Measurements from ENCODE around the gene TERT. TPM values are rescaled to one million over a fixed set of nuclear protein-coding genes. Genes with fewer than 3 reads are reported as not detected.
"Not testable (repeated sequence)": the region's sequence is repeated elsewhere in the genome, so short reads cannot be mapped to it uniquely, and the experiment has no call there.

Gene TERT
- total RNA-seq, 1 experiment from 2014 or later: 3.3 TPM

DNA sequence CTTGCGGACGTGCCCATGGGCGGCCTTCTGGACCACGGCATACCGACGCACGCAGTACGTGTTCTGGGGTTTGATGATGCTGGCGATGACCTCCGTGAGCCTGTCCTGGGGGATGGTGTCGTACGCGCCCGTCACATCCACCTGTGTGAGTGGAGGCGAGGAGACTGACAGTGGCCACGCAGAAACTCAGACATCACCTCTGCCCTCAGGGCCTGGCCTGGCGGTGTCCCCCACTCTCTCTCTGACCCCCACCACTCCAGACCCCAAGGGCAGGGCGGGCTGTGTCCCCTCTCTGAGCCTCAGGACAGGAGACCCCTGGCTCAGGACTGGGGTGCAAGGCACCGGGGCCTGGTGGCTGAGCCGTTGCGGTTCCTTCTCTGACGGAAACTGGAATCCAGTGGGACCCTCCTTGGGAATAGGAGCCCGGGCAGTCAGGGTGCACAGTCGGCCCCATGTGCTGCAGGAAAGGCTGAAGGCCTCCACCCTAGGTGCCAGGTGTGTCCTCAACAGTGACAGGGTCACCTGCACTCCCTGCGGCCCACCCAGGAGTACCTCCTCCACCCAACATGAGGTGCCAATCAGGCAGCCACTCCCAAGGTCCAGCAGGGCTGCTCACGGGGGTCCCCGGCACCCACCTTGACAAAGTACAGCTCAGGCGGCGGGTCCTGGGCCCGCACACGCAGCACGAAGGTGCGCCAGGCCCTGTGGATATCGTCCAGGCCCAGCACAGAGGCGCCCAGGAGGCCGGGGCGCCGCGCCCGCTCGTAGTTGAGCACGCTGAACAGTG lies 16.0 kb downstream of the TERT start:
- Histone ChIP-seq H3K9ac (ENCODE audit: low read length) (no peak overlapping the region), H4K20me1 (ENCODE audit: insufficient read depth, low read depth, low read length) (no peaks in the 10 kb centered on the region)

DNA sequence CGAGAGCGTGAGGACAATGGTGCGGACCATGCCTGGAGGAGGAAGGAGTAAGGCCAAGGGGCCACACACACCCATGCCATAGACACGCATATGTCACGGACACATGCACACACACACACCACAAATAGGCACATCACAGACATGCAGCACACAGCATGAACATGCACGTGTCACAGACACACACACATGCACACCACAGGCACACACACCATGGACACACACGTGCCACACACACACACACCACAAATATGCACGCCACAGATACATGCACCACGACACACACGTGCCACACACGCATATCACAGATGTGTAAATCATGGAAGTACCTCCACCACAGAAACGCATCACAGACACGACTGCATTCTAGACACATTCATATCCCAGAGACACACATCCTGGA lies 16.7 kb downstream of the TERT start:
- no peak overlapping the region for H3K4me3 ChIP-seq (ENCODE audit: low read length)
- H2AFZ ChIP-seq (ENCODE audit: low read length): no peak overlapping the region
- no peaks in the 10 kb centered on the region for H3K9me3 ChIP-seq (ENCODE audit: low read length)
- peaks cover 17% of the 10 kb centered on the region; the same call in 1 of the 2 replicates for H3K36me3 ChIP-seq (ENCODE audit: insufficient read depth, low read length)
- H3K4me1 ChIP-seq (ENCODE audit: low read length): no peaks in the 10 kb centered on the region
- H3K9me2 ChIP-seq (replicated peaks; ENCODE audit: insufficient read depth, low read length): no peaks in the 10 kb centered on the region
- H3K27ac ChIP-seq (ENCODE audit: low read length): no peak overlapping the region
- H3K9ac ChIP-seq (ENCODE audit: low read length): no peak overlapping the region
- H3K79me2 ChIP-seq (ENCODE audit: low read length): no peaks in the 10 kb centered on the region
- H3K27me3 ChIP-seq (ENCODE audit: low read length): no peaks in the 10 kb centered on the region
- H3K4me2 ChIP-seq (ENCODE audit: low read depth, low read length, poor library complexity, severe bottlenecking): no peak overlapping the region
- DNase-seq: no peak
- H4K20me1 ChIP-seq (ENCODE audit: insufficient read depth, low read depth, low read length): no peaks in the 10 kb centered on the region

More for the DNA sequence above, 16.0 kb downstream of the TERT start:
- Histone ChIP-seq H3K27me3 (ENCODE audit: low read length) (no peaks in the 10 kb centered on the region), H3K27ac (ENCODE audit: low read length) (no peak overlapping the region), H2AFZ (ENCODE audit: low read length) (no peak overlapping the region), H3K4me3 (ENCODE audit: low read length) (no peak overlapping the region), H3K36me3 (ENCODE audit: insufficient read depth, low read length) (peaks cover 17% of the 10 kb centered on the region; the same call in 1 of the 2 replicates), H3K9me3 (ENCODE audit: low read length) (no peaks in the 10 kb centered on the region), H3K4me1 (ENCODE audit: low read length) (no peaks in the 10 kb centered on the region), H3K79me2 (ENCODE audit: low read length) (no peaks in the 10 kb centered on the region), H3K9me2 (replicated peaks; ENCODE audit: insufficient read depth, low read length) (no peaks in the 10 kb centered on the region), H3K4me2 (ENCODE audit: low read depth, low read length, poor library complexity, severe bottlenecking) (no peak overlapping the region)
- no peak for DNase-seq

DNA sequence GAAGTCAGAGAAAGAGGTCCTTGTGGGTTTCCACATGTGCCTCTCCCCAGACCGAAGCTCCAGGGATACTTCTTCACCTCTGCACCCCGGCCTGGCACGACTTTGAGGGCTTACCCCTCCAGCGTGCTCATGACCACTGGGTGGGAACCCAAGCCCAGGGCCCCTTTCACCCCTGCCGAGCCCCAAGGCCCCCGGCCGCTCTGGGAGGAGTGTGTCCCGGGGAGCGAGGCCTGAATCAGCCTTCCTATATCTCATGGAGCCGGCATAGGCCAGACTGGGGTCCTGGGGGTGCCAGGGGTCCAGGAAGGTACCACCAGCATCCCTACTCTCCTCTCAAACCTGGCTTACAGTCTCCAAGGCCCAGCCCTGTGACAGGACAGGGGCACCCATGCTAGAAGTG lies 17.1 kb downstream of the TERT start:
- H3K27ac ChIP-seq (ENCODE audit: low read length): no peak overlapping the region
- H3K4me2 ChIP-seq (ENCODE audit: low read depth, low read length, poor library complexity, severe bottlenecking): no peak overlapping the region
- H3K9me2 ChIP-seq (replicated peaks; ENCODE audit: insufficient read depth, low read length): no peaks in the 10 kb centered on the region
- H3K36me3 ChIP-seq (ENCODE audit: insufficient read depth, low read length): peaks cover 17% of the 10 kb centered on the region; the same call in 1 of the 2 replicates
- H3K79me2 ChIP-seq (ENCODE audit: low read length): no peaks in the 10 kb centered on the region
- H2AFZ ChIP-seq (ENCODE audit: low read length): no peak overlapping the region
- DNase-seq: no peak
- no peaks in the 10 kb centered on the region for H3K9me3 ChIP-seq (ENCODE audit: low read length)
- no peaks in the 10 kb centered on the region for H4K20me1 ChIP-seq (ENCODE audit: insufficient read depth, low read depth, low read length)
- no peak overlapping the region for H3K4me3 ChIP-seq (ENCODE audit: low read length)
- H3K9ac ChIP-seq (ENCODE audit: low read length): no peak overlapping the region
- H3K27me3 ChIP-seq (ENCODE audit: low read length): no peaks in the 10 kb centered on the region
- H3K4me1 ChIP-seq (ENCODE audit: low read length): no peaks in the 10 kb centered on the region

- H3K27ac ChIP-seq (ENCODE audit: low read length): no peak overlapping the region
- no peaks in the 10 kb centered on the region for H4K20me1 ChIP-seq (ENCODE audit: insufficient read depth, low read depth, low read length)
- no peak for DNase-seq
- H3K4me1 ChIP-seq (ENCODE audit: low read length): no peaks in the 10 kb centered on the region
- H3K9ac ChIP-seq (ENCODE audit: low read length): no peak overlapping the region
- H3K27me3 ChIP-seq (ENCODE audit: low read length): no peaks in the 10 kb centered on the region
- H3K79me2 ChIP-seq (ENCODE audit: low read length): no peaks in the 10 kb centered on the region
- H2AFZ ChIP-seq (ENCODE audit: low read length): no peak overlapping the region
- H3K9me2 ChIP-seq (replicated peaks; ENCODE audit: insufficient read depth, low read length): no peaks in the 10 kb centered on the region
- H3K4me2 ChIP-seq (ENCODE audit: low read depth, low read length, poor library complexity, severe bottlenecking): no peak overlapping the region
- peaks cover 17% of the 10 kb centered on the region; the same call in 1 of the 2 replicates for H3K36me3 ChIP-seq (ENCODE audit: insufficient read depth, low read length)
- no peaks in the 10 kb centered on the region for H3K9me3 ChIP-seq (ENCODE audit: low read length)
- no peak overlapping the region for H3K4me3 ChIP-seq (ENCODE audit: low read length)
Observed at GRCh38 chr5:1277331-1277730, 17.5 kb downstream of the TERT start.

GRCh38 chr5:1276930-1277329 lies 17.9 kb downstream of the TERT start:
- H3K4me3 ChIP-seq (ENCODE audit: low read length): no peak overlapping the region
- H4K20me1 ChIP-seq (ENCODE audit: insufficient read depth, low read depth, low read length): no peaks in the 10 kb centered on the region
- no peak overlapping the region for H3K27ac ChIP-seq (ENCODE audit: low read length)
- no peak overlapping the region for H2AFZ ChIP-seq (ENCODE audit: low read length)
- no peak overlapping the region for H3K9ac ChIP-seq (ENCODE audit: low read length)
- H3K79me2 ChIP-seq (ENCODE audit: low read length): no peaks in the 10 kb centered on the region
- peaks cover 17% of the 10 kb centered on the region; the same call in 1 of the 2 replicates for H3K36me3 ChIP-seq (ENCODE audit: insufficient read depth, low read length)
- DNase-seq: no peak
- H3K27me3 ChIP-seq (ENCODE audit: low read length): no peaks in the 10 kb centered on the region
- no peaks in the 10 kb centered on the region for H3K4me1 ChIP-seq (ENCODE audit: low read length)
- no peaks in the 10 kb centered on the region for H3K9me3 ChIP-seq (ENCODE audit: low read length)
- no peak overlapping the region for H3K4me2 ChIP-seq (ENCODE audit: low read depth, low read length, poor library complexity, severe bottlenecking)
- no peaks in the 10 kb centered on the region for H3K9me2 ChIP-seq (replicated peaks; ENCODE audit: insufficient read depth, low read length)

- H3K4me1 ChIP-seq (ENCODE audit: low read length); DNase-seq; H2AFZ ChIP-seq (ENCODE audit: low read length); H3K9me3 ChIP-seq (ENCODE audit: low read length); H4K20me1 ChIP-seq (ENCODE audit: insufficient read depth, low read depth, low read length); H3K79me2 ChIP-seq (ENCODE audit: low read length); H3K9ac ChIP-seq (ENCODE audit: low read length); H3K27me3 ChIP-seq (ENCODE audit: low read length); H3K4me3 ChIP-seq (ENCODE audit: low read length); H3K9me2 ChIP-seq (replicated peaks; ENCODE audit: insufficient read depth, low read length); H3K27ac ChIP-seq (ENCODE audit: low read length); H3K4me2 ChIP-seq (ENCODE audit: low read depth, low read length, poor library complexity, severe bottlenecking): not testable (repeated sequence)
- peaks cover 17% of the 10 kb centered on the region; the same call in 1 of the 2 replicates for H3K36me3 ChIP-seq (ENCODE audit: insufficient read depth, low read length)
Observed at GRCh38 chr5:1275397-1276391, 19.2 kb downstream of the TERT start.

DNA sequence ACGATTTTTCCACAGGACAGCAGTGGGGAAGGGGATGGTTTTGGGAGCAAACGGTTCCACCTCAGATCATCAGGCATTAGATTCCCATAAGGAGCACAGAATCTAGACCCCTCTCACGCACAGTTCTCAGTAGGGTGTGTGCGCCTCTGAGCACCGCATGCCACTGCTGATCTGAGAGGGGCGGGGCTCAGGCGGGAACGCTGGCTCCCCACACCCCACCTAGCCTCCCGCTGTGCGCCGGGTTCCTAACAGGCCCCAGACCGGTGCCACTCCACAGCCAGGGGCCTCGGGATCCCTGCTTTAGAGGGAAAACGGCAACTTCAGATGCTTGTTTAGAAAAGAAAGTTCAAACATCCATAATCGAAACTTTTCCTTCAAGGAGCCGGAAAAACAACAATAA lies 20.4 kb downstream of the TERT start:
- Histone ChIP-seq H3K4me3 (ENCODE audit: low read length) (no peak overlapping the region), H3K4me2 (ENCODE audit: low read depth, low read length, poor library complexity, severe bottlenecking) (no peak overlapping the region), H3K27ac (ENCODE audit: low read length) (no peak overlapping the region), H3K79me2 (ENCODE audit: low read length) (no peaks in the 10 kb centered on the region), H3K36me3 (ENCODE audit: insufficient read depth, low read length) (peaks cover 17% of the 10 kb centered on the region; the same call in 1 of the 2 replicates), H3K4me1 (ENCODE audit: low read length) (no peaks in the 10 kb centered on the region), H3K9me3 (ENCODE audit: low read length) (no peaks in the 10 kb centered on the region), H3K27me3 (ENCODE audit: low read length) (no peaks in the 10 kb centered on the region), H3K9ac (ENCODE audit: low read length) (no peak overlapping the region), H3K9me2 (replicated peaks; ENCODE audit: insufficient read depth, low read length) (no peaks in the 10 kb centered on the region), H4K20me1 (ENCODE audit: insufficient read depth, low read depth, low read length) (no peaks in the 10 kb centered on the region), H2AFZ (ENCODE audit: low read length) (no peak overlapping the region)
- no peak for DNase-seq

DNA sequence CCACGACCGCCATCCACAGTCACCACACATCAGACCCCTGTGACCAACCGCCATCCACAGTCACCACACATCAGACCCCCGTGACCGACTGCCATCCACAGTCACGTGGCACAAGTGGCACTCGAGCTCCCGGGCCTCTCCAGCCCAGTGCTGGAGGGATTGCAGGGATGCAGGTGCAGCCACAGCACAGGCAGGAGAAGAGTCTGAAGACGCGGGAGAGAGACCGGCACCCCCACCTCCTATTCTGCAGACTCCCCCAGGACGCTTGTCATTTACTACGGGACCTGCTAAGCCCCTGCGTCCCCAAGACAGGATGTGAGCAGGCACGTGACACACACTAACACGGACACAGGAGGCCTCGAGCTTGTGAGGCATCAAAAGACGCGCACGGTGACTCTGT lies 21.1 kb downstream of the TERT start:
- no peak overlapping the region for H3K9ac ChIP-seq (ENCODE audit: low read length)
- H3K4me1 ChIP-seq (ENCODE audit: low read length): no peaks in the 10 kb centered on the region
- no peaks in the 10 kb centered on the region for H3K9me3 ChIP-seq (ENCODE audit: low read length)
- no peaks in the 10 kb centered on the region for H3K79me2 ChIP-seq (ENCODE audit: low read length)
- H4K20me1 ChIP-seq (ENCODE audit: insufficient read depth, low read depth, low read length): no peaks in the 10 kb centered on the region
- H3K36me3 ChIP-seq (ENCODE audit: insufficient read depth, low read length): peaks cover 17% of the 10 kb centered on the region; the same call in 1 of the 2 replicates
- H3K4me3 ChIP-seq (ENCODE audit: low read length): no peak overlapping the region
- H3K27ac ChIP-seq (ENCODE audit: low read length): no peak overlapping the region
- no peaks in the 10 kb centered on the region for H3K27me3 ChIP-seq (ENCODE audit: low read length)
- no peak overlapping the region for H3K4me2 ChIP-seq (ENCODE audit: low read depth, low read length, poor library complexity, severe bottlenecking)
- H2AFZ ChIP-seq (ENCODE audit: low read length): no peak overlapping the region
- DNase-seq: no peak
- H3K9me2 ChIP-seq (replicated peaks; ENCODE audit: insufficient read depth, low read length): no peaks in the 10 kb centered on the region

Measured in Karpas-422 (cell line).